ENCODE data around the gene EVA1C. TPM values are rescaled to one million over a fixed set of nuclear protein-coding genes. Genes with fewer than 3 reads are reported as not detected.

The EVA1C gene
- total and polyA plus RNA-seq, 2 experiments from 2014 or later = 2.2 to 3.4 TPM

GRCh38 chr21:32424191-32424535 lies 11.7 kb downstream of the EVA1C start:
- Histone ChIP-seq H3K9me2 (replicated peaks; ENCODE audit: insufficient read depth) (no peaks in the 10 kb centered on the region), H3K27me3 (no peaks in the 10 kb centered on the region), H4K20me1 (ENCODE audit: insufficient read depth, poor library complexity, severe bottlenecking) (no peaks in the 10 kb centered on the region), H3K4me1 (ENCODE audit: insufficient read depth) (no peaks in the 10 kb centered on the region), H3K4me3 (no peak overlapping the region), H3K36me3 (replicated peaks; ENCODE audit: insufficient read depth, low read depth) (no peaks in the 10 kb centered on the region), H3K27ac (no peak overlapping the region), H3K79me2 (no peaks in the 10 kb centered on the region), H2AFZ (no peak overlapping the region), H3K9me3 (ENCODE audit: low read depth) (no peaks in the 10 kb centered on the region), H3K4me2 (no peak overlapping the region)
- TF ChIP-seq EZH2 (IDR thresholded peaks at IDR 0.05; ENCODE audit: borderline replicate concordance) = no peak
- TF ChIP-seq CTCF (IDR thresholded peaks at IDR 0.05; ENCODE audit: poor library complexity) = no peak
- WGBS (ENCODE audit: low lambda C conversion rate, missing lambda C conversion rate) = 85% methylated on average over 2 of the region's 2 CpGs
- no peak for DNase-seq (ENCODE audit: low spot score)

- TF ChIP-seq EZH2 (IDR thresholded peaks at IDR 0.05; ENCODE audit: borderline replicate concordance) (no peak), CTCF (IDR thresholded peaks at IDR 0.05; ENCODE audit: poor library complexity) (no peak), EZH2phosphoT487 (IDR thresholded peaks at IDR 0.05; ENCODE audit: low read depth, severe bottlenecking, unreplicated experiment) (no peak)
- no peaks in the 10 kb centered on the region for H3K27me3 ChIP-seq
- 91% methylated on average over 5 of the region's 5 CpGs for WGBS (ENCODE audit: low lambda C conversion rate, missing lambda C conversion rate)
- no peak overlapping the region for H2AFZ ChIP-seq
- H4K20me1 ChIP-seq (ENCODE audit: insufficient read depth, poor library complexity, severe bottlenecking) = no peaks in the 10 kb centered on the region
- H3K36me3 ChIP-seq (replicated peaks; ENCODE audit: insufficient read depth, low read depth) = no peaks in the 10 kb centered on the region
- no peak overlapping the region for H3K27ac ChIP-seq
- H3K9me3 ChIP-seq (ENCODE audit: low read depth) = no peaks in the 10 kb centered on the region
- no peak overlapping the region for H3K4me3 ChIP-seq
- H3K4me1 ChIP-seq (ENCODE audit: insufficient read depth) = no peaks in the 10 kb centered on the region
- no peak for DNase-seq (ENCODE audit: low spot score)
- no peak overlapping the region for H3K4me2 ChIP-seq
- no peaks in the 10 kb centered on the region for H3K9me2 ChIP-seq (replicated peaks; ENCODE audit: insufficient read depth)
- no peaks in the 10 kb centered on the region for H3K79me2 ChIP-seq
Measured at GRCh38 chr21:32424674-32425073, 12.2 kb downstream of the EVA1C start.

GRCh38 chr21:32425628-32426027 lies 13.1 kb downstream of the EVA1C start:
- Histone ChIP-seq H3K79me2 (no peaks in the 10 kb centered on the region), H3K27ac (no peak overlapping the region), H3K4me1 (ENCODE audit: insufficient read depth) (no peaks in the 10 kb centered on the region), H3K9me3 (ENCODE audit: low read depth) (no peaks in the 10 kb centered on the region), H3K27me3 (no peaks in the 10 kb centered on the region), H3K4me3 (no peak overlapping the region), H3K4me2 (no peak overlapping the region), H2AFZ (no peak overlapping the region), H3K9me2 (replicated peaks; ENCODE audit: insufficient read depth) (no peaks in the 10 kb centered on the region), H4K20me1 (ENCODE audit: insufficient read depth, poor library complexity, severe bottlenecking) (no peaks in the 10 kb centered on the region), H3K36me3 (replicated peaks; ENCODE audit: insufficient read depth, low read depth) (no peaks in the 10 kb centered on the region)
- DNase-seq (ENCODE audit: low spot score) = no peak
- TF ChIP-seq CTCF (IDR thresholded peaks at IDR 0.05; ENCODE audit: poor library complexity) (no peak), EZH2 (IDR thresholded peaks at IDR 0.05; ENCODE audit: borderline replicate concordance) (no peak), EZH2phosphoT487 (IDR thresholded peaks at IDR 0.05; ENCODE audit: low read depth, severe bottlenecking, unreplicated experiment) (no peak)
- WGBS (ENCODE audit: low lambda C conversion rate, missing lambda C conversion rate) = 89% methylated on average over 4 of the region's 4 CpGs

- no peak overlapping the region for H2AFZ ChIP-seq
Measured at GRCh38 chr21:32426066-32426465, 13.6 kb downstream of the EVA1C start.

More at GRCh38 chr21:32426066-32426465, 13.6 kb downstream of the EVA1C start:
- Histone ChIP-seq H3K4me2 (no peak overlapping the region), H3K27me3 (no peaks in the 10 kb centered on the region), H3K27ac (no peak overlapping the region), H3K4me1 (ENCODE audit: insufficient read depth) (no peaks in the 10 kb centered on the region), H3K9me3 (ENCODE audit: low read depth) (no peaks in the 10 kb centered on the region), H3K79me2 (no peaks in the 10 kb centered on the region), H4K20me1 (ENCODE audit: insufficient read depth, poor library complexity, severe bottlenecking) (no peaks in the 10 kb centered on the region), H3K9me2 (replicated peaks; ENCODE audit: insufficient read depth) (no peaks in the 10 kb centered on the region), H3K36me3 (replicated peaks; ENCODE audit: insufficient read depth, low read depth) (no peaks in the 10 kb centered on the region), H3K4me3 (no peak overlapping the region)
- DNase-seq (ENCODE audit: low spot score) = no peak
- TF ChIP-seq CTCF (IDR thresholded peaks at IDR 0.05; ENCODE audit: poor library complexity) (no peak), EZH2phosphoT487 (IDR thresholded peaks at IDR 0.05; ENCODE audit: low read depth, severe bottlenecking, unreplicated experiment) (no peak), EZH2 (IDR thresholded peaks at IDR 0.05; ENCODE audit: borderline replicate concordance) (no peak)
- WGBS (ENCODE audit: low lambda C conversion rate, missing lambda C conversion rate) = 93% methylated on average over 5 of the region's 5 CpGs
